KBM-7 (cell line): ENCODE data around the gene HES4.
"Not testable (repeated sequence)": the region's sequence is repeated elsewhere in the genome, so short reads cannot be mapped to it uniquely, and the experiment has no call there.

Source experiments
- DNase-seq: peaks from one replicate; pipeline ENCODE4 v3.0.0-alpha.2; 2015
- in situ Hi-C: fragments of 300-500 bp; cut with MboI; formaldehyde crosslinking; loops from 2 replicates; pipeline ENCODE4 v1.14.3; 2020; ENCODE audit warnings: low sequenced_read_pairs, low pct_unique_long_range_greater_than_20kb, mixed read lengths

Gene HES4

GRCh38 chr1:1020000-1020404, 20.1 kb upstream of the HES4 start, which contains the start of gene AGRN:
TSS of gene AGRN (plus strand) at chr1:1020120. CDS start at chr1:1020173, 53 bp downstream.
- no peak for DNase-seq
- in situ Hi-C loops = no loop called here

- in situ Hi-C loops = no loop called here
- DNase-seq = peak; percentile 56
Measured at GRCh38 chr1:1019122-1019999, 19.5 kb upstream of the HES4 start.

GRCh38 chr1:1018321-1018685, 18.4 kb upstream of the HES4 start:
- in situ Hi-C loops, DNase-seq: not testable (repeated sequence)

DNA sequence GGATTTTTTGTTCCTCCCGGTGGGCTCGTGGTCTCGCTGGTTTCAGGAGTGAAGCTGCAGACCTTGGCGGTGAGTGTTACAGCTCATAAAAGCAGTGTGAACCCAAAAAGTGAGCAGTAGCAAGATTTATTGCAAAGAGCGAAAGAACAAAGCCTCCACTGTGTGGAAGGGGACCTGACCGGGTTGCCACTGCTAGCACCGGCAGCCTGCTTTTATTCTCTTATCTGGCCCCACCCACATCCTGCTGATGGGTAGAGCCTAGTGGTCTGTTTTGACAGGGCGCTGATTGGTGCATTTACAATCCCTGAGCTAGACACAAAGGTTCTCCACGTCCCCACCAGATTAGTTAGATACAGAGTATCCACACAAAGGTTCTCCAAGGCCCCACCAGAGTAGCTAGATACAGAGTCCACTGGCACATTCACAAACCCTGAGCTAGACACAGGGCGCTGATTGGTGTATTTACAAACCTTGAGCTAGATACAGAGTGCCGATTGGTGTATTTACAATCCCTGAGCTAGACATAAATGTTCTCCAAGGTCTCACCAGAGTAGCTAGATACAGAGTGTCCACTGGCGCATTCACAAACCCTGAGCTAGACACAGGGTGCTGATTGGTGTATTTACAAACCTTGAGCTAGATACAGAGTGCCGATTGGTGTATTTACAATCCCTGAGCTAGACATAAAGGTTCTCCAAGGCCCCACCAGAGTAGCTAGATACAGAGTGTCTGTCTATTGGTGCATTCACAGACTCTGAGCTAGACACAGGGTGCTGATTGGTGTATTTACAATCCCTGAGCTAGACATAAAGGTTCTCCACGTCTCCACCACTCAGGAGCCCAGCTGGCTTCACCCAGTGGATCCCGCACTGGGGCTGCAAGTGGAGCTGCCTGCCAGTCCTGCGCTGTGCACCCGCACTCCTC, 17.8 kb upstream of the HES4 start:
- in situ Hi-C loops, DNase-seq: not testable (repeated sequence)

DNA sequence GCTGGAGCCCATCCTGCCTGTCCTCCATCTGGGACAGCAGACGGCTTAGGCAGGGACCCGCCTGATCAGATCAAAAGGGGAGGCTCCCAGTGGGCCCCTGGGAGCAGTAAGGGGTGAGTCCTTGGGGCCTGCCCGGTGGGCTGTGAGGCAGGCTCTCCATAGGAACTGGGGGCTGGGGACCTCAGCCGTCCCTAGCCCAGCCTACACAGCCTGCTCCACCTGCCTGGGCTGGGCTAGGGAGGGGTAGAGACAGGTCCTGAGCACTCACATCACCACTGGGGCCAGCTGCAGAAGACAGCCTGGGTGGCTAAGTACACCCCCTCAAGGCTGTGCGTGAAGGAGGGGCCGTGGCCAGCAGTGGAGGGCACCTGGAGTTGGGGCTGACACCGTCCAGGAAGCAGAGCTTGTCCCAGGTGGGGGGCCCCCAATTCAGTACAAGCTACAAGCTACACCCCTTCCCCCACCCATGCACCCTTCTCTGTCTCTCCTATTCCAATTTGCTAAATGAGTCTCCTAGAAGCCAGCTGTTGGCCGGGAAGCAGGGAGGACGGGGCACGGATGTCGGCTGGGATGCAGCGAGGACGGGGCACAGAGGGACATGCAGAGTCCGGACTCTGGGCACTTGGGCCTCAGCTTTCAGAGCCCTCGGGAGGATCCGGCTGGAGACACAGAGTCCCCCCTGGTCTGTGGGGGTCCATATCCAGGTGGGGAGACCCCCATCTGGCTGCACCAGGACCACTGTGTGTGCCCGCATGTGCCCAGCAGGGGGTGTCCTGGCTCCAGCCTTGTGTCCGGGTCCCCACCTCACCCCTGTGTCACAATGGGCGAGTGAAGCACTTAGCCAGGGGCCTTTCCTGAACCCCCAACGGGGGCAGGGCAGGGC, 15.1 kb upstream of the HES4 start:
- in situ Hi-C loops = no loop called here
- DNase-seq = peak; percentile 28

DNA sequence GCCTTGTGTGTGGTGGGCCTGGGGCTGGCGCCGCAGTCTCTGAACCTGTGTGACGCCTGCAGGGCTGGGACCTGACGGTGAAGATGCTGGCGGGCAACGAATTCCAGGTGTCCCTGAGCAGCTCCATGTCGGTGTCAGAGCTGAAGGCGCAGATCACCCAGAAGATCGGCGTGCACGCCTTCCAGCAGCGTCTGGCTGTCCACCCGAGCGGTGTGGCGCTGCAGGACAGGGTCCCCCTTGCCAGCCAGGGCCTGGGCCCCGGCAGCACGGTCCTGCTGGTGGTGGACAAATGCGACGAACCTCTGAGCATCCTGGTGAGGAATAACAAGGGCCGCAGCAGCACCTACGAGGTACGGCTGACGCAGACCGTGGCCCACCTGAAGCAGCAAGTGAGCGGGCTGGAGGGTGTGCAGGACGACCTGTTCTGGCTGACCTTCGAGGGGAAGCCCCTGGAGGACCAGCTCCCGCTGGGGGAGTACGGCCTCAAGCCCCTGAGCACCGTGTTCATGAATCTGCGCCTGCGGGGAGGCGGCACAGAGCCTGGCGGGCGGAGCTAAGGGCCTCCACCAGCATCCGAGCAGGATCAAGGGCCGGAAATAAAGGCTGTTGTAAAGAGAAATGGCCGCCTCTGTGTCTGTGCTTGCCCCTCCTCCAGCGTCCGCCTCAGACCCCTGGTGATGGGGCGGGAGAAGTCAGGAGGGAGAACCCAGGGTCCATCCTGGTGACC, 14.2 kb upstream of the HES4 start:
- DNase-seq = no peak
- in situ Hi-C loops = no loop called here

GRCh38 chr1:1013105-1013921, 13.4 kb upstream of the HES4 start, which contains the start of gene ISG15:
TSS of gene ISG15 (plus strand) at chr1:1013497. CDS start at chr1:1013574, 77 bp downstream.
- DNase-seq = peak; percentile 90
- in situ Hi-C loops = no loop called here

DNA sequence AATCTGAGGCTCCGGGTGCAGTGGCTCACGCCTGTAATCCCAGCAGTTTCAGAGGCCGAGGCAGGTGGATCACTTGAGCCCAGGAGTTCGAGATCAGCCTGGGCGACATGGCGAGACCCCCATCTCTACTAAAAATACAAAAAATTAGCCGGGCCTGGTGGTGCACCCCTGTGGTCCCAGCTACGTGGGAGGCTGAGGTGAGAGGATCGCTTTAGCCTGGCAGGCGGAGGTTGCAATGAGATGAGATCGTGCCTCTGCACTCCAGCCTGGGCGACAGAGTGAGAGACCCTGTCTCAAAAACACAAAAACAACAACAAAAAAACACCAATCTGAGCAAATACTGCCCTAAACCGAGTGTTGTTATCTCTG, 12.8 kb upstream of the HES4 start:
- DNase-seq, in situ Hi-C loops: not testable (repeated sequence)

- no peak for DNase-seq
- in situ Hi-C loops = no loop called here
Measured at GRCh38 chr1:1011396-1011949, 11.6 kb upstream of the HES4 start.

DNA sequence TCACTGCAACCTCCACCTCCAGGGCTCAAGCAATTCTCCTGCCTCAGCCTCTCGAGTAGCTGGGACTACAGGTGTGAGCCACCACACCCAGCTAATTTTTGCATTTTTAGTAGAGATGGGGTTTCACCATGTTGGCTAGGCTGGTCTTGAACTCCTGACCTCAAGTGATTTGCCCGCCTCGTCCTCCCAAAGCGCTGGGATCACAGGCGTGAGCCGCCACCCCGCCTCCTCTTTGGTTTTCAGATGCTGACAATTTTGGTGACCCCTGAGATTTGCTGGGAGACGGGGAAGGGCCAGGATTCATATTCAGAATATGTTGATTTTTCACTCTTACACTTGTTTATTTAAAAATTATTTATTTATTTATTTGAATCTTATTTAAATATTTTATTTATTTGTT, 10.2 kb upstream of the HES4 start:
- not testable (repeated sequence) for DNase-seq

DNA sequence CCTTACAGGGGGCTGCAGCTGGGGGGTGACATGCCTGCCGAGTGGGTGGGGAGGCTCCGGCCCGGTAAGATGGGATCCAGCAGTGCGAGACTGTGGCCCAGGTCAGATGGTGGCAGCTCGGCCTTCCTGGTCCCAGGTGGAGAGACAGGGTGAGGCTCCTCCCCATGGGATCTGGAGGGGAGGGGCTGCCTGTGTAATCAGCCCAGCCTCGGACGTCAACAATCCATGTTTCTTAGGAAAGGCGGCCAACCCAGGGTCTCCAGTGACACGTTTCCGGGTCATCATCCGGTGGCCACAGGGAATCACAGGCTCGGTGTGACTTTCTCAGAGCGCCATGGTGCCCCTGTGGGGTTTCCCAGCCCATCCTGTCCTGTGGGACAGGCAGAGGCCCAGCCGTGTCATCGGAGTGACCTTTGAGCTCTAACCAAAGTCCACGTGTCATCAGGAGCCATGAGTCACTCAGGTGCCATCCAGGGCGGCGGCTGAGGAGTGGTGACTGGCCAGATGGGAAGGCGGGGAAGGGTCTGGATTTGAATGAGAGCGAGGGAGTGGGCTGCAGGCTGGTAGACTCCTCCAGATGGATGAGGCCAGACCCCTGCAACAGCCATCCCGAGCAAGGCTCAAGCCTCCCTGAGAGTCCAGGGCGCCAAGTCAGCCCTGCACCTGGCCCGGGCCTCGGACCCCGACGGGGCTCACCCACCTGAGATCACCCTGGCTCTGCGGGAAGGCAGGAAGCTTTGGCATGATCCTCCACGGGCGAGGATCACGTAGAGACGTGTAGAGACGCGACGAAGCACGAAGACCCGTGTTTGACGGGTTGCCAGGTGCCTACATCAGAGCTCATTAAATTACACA, 6.6 kb upstream of the HES4 start:
- in situ Hi-C loops = no loop called here
- no peak for DNase-seq

More for the DNA sequence above, 10.2 kb upstream of the HES4 start:
- in situ Hi-C loops = not testable (repeated sequence)

- no peak for DNase-seq
- in situ Hi-C loops = no loop called here
Measured at GRCh38 chr1:1005774-1006304, 5.9 kb upstream of the HES4 start.

- peak; percentile 85 for DNase-seq
- in situ Hi-C loops = no loop called here
Measured at GRCh38 chr1:1004780-1005697, 5.1 kb upstream of the HES4 start.

DNA sequence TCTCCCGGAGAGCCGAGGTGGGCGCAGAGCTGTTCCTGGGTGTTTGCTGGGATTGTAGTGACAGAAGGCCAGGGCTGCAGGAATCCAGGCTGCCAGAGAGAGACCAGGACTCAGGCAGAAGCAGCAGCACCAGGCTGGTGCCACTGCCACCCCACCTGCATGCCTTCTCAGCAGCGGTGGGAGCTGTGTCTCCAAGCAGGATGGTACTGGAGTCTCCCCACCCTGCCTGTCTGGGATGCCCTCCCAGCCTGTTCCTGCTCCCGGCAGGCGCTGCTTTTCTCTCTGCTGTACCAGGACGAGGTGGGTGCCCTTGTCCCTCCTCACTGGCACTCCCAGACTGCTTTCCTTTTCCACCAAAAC, 4.5 kb upstream of the HES4 start:
- in situ Hi-C loops = no loop called here
- DNase-seq = no peak
